ENCODE measurements around the gene LETMD1. TPM values are rescaled to one million over a fixed set of nuclear protein-coding genes. Genes with fewer than 3 reads are reported as not detected.

The LETMD1 gene
- total and polyA plus RNA-seq, 2 donors (not counting 3 experiments of a cell fraction or from before 2014, with no cell fraction given): 38.9 to 47.7 TPM

- TF ChIP-seq EZH2 (IDR thresholded peaks at IDR 0.05; ENCODE audit: borderline replicate concordance, low read depth, low read length, severe bottlenecking) (no peak), MAX (IDR thresholded peaks at IDR 0.05; ENCODE audit: insufficient read depth, insufficient read length) (no peak), GATA2 (IDR thresholded peaks at IDR 0.05; ENCODE audit: insufficient read depth, insufficient read length, low read depth, low read length) (no peak), CTCF (IDR thresholded peaks at IDR 0.05; ENCODE audit: extremely low read depth in 1 of 2, insufficient read depth in 1 of 2, low read depth in 1 of 2, low read length in 2 of 2) (no peak), JUN (IDR thresholded peaks at IDR 0.05; ENCODE audit: borderline replicate concordance, insufficient read depth, insufficient read length, low read depth) (no peak), POLR2A (IDR thresholded peaks at IDR 0.05; ENCODE audit: low read depth, low read length) (no peak), POLR2AphosphoS5 (IDR thresholded peaks at IDR 0.05; ENCODE audit: insufficient read depth, low read depth, low read length) (no peak), MYC (IDR thresholded peaks at IDR 0.05; ENCODE audit: low read depth, low read length) (no peak), FOS (IDR thresholded peaks at IDR 0.05; ENCODE audit: borderline replicate concordance, insufficient read depth, low read length) (no peak)
- no TSS peak for BruUV-seq (replicated peaks)
- dilution Hi-C loops (cut with MboI; ENCODE audit: extremely low pct_ligation_motif_present, low sequenced_read_pairs) (no loop called here), intact Hi-C loops (cut with micrococcal nuclease) (no loop called here)
- Histone ChIP-seq H3K36me3 (ENCODE audit: control insufficient read depth in 2 of 2, extremely low read depth in 1 of 2, insufficient read depth in 2 of 2, low read length in 2 of 2) (peaks cover 9 to 12% of the 10 kb centered on the region in 2 experiments), H3K4me2 (ENCODE audit: insufficient read depth, low read length) (no peak overlapping the region), H3K79me2 (ENCODE audit: control insufficient read depth, insufficient read depth, low read length) (peaks cover 12% of the 10 kb centered on the region), H3K9me1 (replicated peaks; ENCODE audit: control insufficient read depth, extremely low read depth, insufficient read depth, low read length) (no peaks in the 10 kb centered on the region), H3K27ac (ENCODE audit: insufficient read depth, low read depth, low read length) (no peak overlapping the region), H4K20me1 (replicated peaks; ENCODE audit: control insufficient read depth, extremely low read depth, insufficient read depth, low read length) (no peaks in the 10 kb centered on the region), H3K9me3 (replicated peaks; ENCODE audit: control insufficient read depth, insufficient read depth, low read length) (no peaks in the 10 kb centered on the region), H3K9ac (replicated peaks; ENCODE audit: extremely low read depth, insufficient read depth, low read length) (no peak overlapping the region), H3K4me3 (replicated peaks in 1 of 3; ENCODE audit: insufficient read depth in 1 of 3, low read depth in 1 of 3, low read length in 3 of 3) (no peak overlapping the region), H3K27me3 (ENCODE audit: control insufficient read depth in 2 of 2, insufficient read depth in 2 of 2, low read length in 2 of 2) (no peaks in the 10 kb centered on the region), H3K4me1 (ENCODE audit: control insufficient read depth, extremely low read depth, insufficient read depth, low read length) (peaks cover 11% of the 10 kb centered on the region), H2AFZ (ENCODE audit: low read depth, low read length) (no peak overlapping the region)
- FAIRE-seq (no peak), DNase-seq (ENCODE audit: low read depth, low spot score) (no peak)
- ChIA-PET POLR2A (interaction anchor here (0.7 kb wide), 1 partner anchor 28 kb away, joined by 3 read pairs; no protein-coding TSS in a partner anchor), CTCF (interaction anchor here (0.7 to 1.2 kb wide), 2 partner anchors 9 to 289 kb away, joined by 3 to 5 read pairs; no protein-coding TSS in a partner anchor)
Observed at GRCh38 chr12:51051787-51052186, 3.7 kb downstream of the LETMD1 start.

Data from endothelial cell of umbilical vein (primary cell).